SU-DHL-6 (cell line): ENCODE results near the gene ARHGAP33.

Source experiments
- H2AFZ ChIP-seq: fragments of 200-600 bp; sonication (generic); 2 replicates; pipeline ENCODE4 v1.6.1; 2014; ENCODE audit warnings: low read depth, mild to moderate bottlenecking, moderate library complexity, mixed read lengths, antibody characterized with exemption, low read length; ENCODE audit not compliant: severe bottlenecking
- H3F3A ChIP-seq: fragments of 200-600 bp; shearing (Covaris generic); 2 replicates; pipeline ENCODE4 v1.6.0; 2016; ENCODE audit warnings: antibody characterized with exemption, mild to moderate bottlenecking; ENCODE audit not compliant: insufficient read depth
- H3K27ac ChIP-seq: fragments of 200-600 bp; sonication (generic); 2 replicates; pipeline ENCODE4 v1.5.1; 2016; ENCODE audit warnings: low read depth, mild to moderate bottlenecking, low read length, moderate library complexity, mixed read lengths
- H3K27me3 ChIP-seq: fragments of 200-600 bp; sonication (generic), shearing (Covaris generic); 2 replicates; pipeline ENCODE4 v1.6.0; 2014; ENCODE audit warnings: mild to moderate bottlenecking, low read length
- H3K36me3 ChIP-seq: fragments of 200-600 bp; sonication (generic); 2 replicates; pipeline ENCODE4 v1.6.1; 2014; ENCODE audit warnings: mild to moderate bottlenecking, low read length, mixed read lengths
- H3K4me2 ChIP-seq: fragments of 300-600, 200-600 bp; shearing (Covaris generic), sonication (generic); 2 replicates; pipeline ENCODE4 v1.6.0; 2014; ENCODE audit warnings: low read length, low read depth, mild to moderate bottlenecking; ENCODE audit not compliant: poor library complexity, severe bottlenecking
- H3K4me3 ChIP-seq: fragments of 200-600 bp; sonication (generic); 2 replicates; pipeline ENCODE4 v1.5.1; 2014; ENCODE audit warnings: antibody characterized with exemption, low read length, mild to moderate bottlenecking, mixed read lengths; ENCODE audit not compliant: insufficient read depth, poor library complexity, severe bottlenecking
- H3K79me2 ChIP-seq: fragments of 200-600 bp; sonication (generic); 2 replicates; pipeline ENCODE4 v1.6.1; 2014; ENCODE audit warnings: mild to moderate bottlenecking, low read length, moderate library complexity; ENCODE audit not compliant: insufficient read depth
- H3K9ac ChIP-seq: fragments of 200-600 bp; sonication (generic); 2 replicates; pipeline ENCODE4 v1.7.0; 2014; ENCODE audit warnings: mild to moderate bottlenecking, low read length
- H3K9me2 ChIP-seq: fragments of 200-600 bp; sonication (generic); replicated peaks from 2 replicates; pipeline ENCODE4 v1.6.1; 2014; ENCODE audit warnings: low read length; ENCODE audit not compliant: insufficient read depth
- H3K9me3 ChIP-seq: fragments of 200-600 bp; sonication (generic); 2 replicates; pipeline ENCODE4 v1.6.1; 2014; ENCODE audit warnings: low read length, mixed read lengths; ENCODE audit not compliant: insufficient read depth
- H4K20me1 ChIP-seq: fragments of 200-600 bp; sonication (generic); 2 replicates; pipeline ENCODE4 v1.6.1; 2014; ENCODE audit warnings: low read depth, mild to moderate bottlenecking, antibody characterized with exemption, low read length, moderate library complexity, mixed read lengths
- EZH2phosphoT487 ChIP-seq: fragments of 200-600 bp; sonication (generic), shearing (Covaris generic); conservative IDR thresholded peaks from 2 replicates; pipeline ENCODE4 v1.6.1; 2018; ENCODE audit warnings: mild to moderate bottlenecking, antibody characterized with exemption, low read length, moderate library complexity, mixed read lengths
- TF ChIP-seq, protein P1 (sequence below): fragments of 200-600 bp; sonication (generic); IDR thresholded peaks from one replicate; pipeline ENCODE4 v1.5.1; 2017; ENCODE audit warnings: antibody characterized with exemption, mild to moderate bottlenecking, low read length, moderate library complexity; ENCODE audit not compliant: insufficient read depth, poor library complexity, severe bottlenecking

Gene ARHGAP33

DNA sequence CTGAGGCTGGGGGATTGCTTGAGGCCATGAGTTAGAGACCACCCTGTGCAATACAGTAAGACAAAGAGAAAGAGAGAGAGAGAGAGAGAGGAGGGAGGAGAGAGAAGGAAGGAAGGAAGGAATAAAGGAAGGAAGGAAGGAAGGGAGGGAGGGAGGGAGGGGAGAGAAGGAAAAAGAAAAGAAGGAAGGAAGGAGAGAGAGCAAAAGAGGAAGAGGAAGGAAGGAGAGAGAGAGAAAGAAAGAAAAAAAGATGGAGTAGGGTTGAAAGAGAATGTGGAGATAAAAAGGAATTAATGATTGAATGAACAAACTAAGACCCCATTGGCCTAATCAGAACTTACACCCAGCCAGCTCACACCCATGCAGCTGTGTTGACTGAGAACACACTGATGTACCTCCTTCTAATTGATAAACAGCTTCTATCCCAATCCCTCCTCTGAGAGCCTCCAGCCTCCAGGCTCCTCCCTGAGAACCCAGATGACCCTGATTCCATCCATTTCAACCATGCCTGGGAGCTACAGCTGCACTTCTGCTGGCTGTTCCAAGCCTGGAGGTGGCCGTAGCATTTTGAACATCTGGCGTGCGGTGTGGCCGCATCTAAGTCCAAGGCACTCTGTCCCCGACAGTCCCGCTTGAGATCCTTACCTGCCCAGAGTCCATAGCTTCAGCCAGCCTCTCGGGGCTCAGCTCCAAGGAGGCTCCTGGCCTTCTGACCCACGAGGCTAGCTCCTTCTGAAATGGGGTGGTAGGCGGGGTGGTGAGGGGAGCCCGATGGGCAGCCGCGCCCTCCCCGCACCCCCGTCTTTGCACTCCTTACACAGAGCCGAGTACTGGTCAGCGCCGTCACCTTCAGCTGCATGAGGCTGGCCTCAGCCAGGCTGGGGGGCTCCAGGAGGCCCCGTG is 36.2 kb downstream of the ARHGAP33 start:
- no peaks in the 10 kb centered on the region for H3K9me2 ChIP-seq
- no peak for TF ChIP-seq EZH2phosphoT487
- TF ChIP-seq, protein P1, sequence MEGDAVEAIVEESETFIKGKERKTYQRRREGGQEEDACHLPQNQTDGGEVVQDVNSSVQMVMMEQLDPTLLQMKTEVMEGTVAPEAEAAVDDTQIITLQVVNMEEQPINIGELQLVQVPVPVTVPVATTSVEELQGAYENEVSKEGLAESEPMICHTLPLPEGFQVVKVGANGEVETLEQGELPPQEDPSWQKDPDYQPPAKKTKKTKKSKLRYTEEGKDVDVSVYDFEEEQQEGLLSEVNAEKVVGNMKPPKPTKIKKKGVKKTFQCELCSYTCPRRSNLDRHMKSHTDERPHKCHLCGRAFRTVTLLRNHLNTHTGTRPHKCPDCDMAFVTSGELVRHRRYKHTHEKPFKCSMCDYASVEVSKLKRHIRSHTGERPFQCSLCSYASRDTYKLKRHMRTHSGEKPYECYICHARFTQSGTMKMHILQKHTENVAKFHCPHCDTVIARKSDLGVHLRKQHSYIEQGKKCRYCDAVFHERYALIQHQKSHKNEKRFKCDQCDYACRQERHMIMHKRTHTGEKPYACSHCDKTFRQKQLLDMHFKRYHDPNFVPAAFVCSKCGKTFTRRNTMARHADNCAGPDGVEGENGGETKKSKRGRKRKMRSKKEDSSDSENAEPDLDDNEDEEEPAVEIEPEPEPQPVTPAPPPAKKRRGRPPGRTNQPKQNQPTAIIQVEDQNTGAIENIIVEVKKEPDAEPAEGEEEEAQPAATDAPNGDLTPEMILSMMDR, result no peak
- no peak overlapping the region for H3K4me3 ChIP-seq
- no peak overlapping the region for H3K9ac ChIP-seq
- no peaks in the 10 kb centered on the region for H4K20me1 ChIP-seq
- no peaks in the 10 kb centered on the region for H3F3A ChIP-seq
- no peaks in the 10 kb centered on the region for H3K9me3 ChIP-seq
- H3K79me2 ChIP-seq, result no peaks in the 10 kb centered on the region
- no peak overlapping the region for H3K27ac ChIP-seq
- no peak overlapping the region for H3K4me2 ChIP-seq
- H3K27me3 ChIP-seq, result no peaks in the 10 kb centered on the region
- H3K36me3 ChIP-seq, result no peaks in the 10 kb centered on the region
- no peak overlapping the region for H2AFZ ChIP-seq

DNA sequence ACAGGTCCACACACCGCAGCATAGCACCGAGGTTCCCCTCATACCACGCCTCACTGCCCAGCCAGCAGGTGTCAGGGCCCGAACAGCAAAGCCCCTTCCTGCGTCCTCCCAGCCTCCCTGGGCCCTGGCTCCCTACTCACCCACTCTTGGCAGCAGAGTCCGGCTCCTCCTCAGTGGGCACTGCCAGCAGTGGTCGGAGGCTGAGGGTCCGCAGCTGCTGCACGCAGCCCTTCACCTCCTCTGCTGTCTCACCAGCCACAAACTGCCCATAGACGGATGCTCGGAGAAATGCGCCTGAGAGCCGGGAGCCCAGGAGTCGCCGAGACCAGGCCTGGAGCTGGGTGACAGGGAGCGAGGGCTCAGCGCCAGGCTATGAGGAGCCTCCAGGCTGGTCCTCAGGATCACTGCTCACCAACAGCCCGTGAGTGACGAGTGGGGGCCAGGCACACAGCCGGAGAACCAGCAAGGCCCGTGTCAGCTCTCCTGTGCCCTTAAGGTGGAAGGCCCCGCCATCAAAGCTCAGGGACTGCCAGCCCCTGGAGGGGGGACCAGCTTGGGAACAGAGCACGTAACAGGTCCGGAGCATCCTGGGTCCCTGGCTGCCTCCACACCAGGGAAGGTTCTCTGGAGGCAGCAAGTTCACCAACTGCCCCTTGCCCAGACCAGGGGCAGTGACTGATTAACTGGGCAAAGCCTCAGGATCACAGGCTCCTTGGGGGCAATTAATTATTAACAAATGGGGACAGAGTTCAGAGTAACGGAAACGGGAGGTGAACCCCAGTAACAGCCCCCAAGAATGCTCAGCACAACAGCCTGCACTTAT is 37.1 kb downstream of the ARHGAP33 start, which contains the start of gene PRODH2:
Gene PRODH2 (minus strand): TSS at position 626 of the 823 bp plus-strand sequence. CDS start 40 bp downstream, at position 586.
- Histone ChIP-seq H3K9me3 (no peaks in the 10 kb centered on the region), H3K79me2 (no peaks in the 10 kb centered on the region), H3F3A (no peaks in the 10 kb centered on the region), H3K27ac (no peak within 1 kb of the TSS), H3K9me2 (no peaks in the 10 kb centered on the region), H3K9ac (no peak within 1 kb of the TSS), H4K20me1 (no peaks in the 10 kb centered on the region), H3K36me3 (no peaks in the 10 kb centered on the region), H2AFZ (no peak within 1 kb of the TSS), H3K27me3 (no peaks in the 10 kb centered on the region), H3K4me3 (no peak within 1 kb of the TSS), H3K4me2 (no peak within 1 kb of the TSS)
- TF ChIP-seq, protein P1, result no peak
- no peak for TF ChIP-seq EZH2phosphoT487

DNA sequence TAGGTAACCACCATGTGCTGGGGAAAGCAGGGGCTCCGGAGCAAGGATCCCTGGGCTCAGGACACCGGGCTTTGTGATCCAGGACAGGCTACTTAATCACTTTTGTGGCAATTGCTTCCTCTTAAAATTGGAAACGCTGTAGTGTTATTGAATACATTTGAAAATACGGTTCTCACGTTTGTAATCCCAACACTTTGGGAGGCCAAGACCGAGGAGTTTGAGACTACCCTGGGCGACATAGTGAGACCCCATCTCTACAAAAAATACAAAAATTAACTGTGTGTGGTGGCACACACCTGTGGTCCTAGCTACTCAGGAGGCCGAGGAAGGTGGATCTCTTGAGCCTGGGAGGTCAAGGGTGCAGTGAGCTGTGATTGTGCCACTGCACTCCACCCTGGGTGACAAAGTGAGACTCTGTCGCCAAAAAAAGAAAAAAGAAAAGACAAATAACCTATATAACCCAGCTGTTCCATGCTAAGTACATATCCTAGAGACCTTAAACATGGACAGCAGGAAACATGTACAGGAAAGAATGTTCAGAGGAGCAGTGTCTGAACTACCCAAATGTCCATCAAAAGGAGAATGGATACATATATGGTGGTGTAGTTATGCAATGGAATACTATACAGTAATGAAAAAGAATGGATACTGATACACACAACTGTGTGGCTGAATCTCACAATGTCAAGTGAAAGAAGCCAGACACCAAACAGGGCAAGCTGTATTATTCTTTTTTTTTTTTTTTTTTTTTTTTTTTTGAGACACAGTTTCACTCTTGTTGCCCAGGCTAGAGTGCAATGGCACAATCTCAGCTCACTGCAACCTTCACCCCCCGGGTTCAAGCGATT is 37.9 kb downstream of the ARHGAP33 start:
- H3K4me2 ChIP-seq, result no peak overlapping the region
- H3K36me3 ChIP-seq, result no peaks in the 10 kb centered on the region
- TF ChIP-seq EZH2phosphoT487, result no peak
- TF ChIP-seq, protein P1, result no peak
- no peaks in the 10 kb centered on the region for H3K79me2 ChIP-seq
- H4K20me1 ChIP-seq, result no peaks in the 10 kb centered on the region
- H3K4me3 ChIP-seq, result no peak overlapping the region
- H3K9me2 ChIP-seq, result no peaks in the 10 kb centered on the region
- H3K9ac ChIP-seq, result no peak overlapping the region
- no peak overlapping the region for H3K27ac ChIP-seq
- no peaks in the 10 kb centered on the region for H3F3A ChIP-seq
- no peaks in the 10 kb centered on the region for H3K9me3 ChIP-seq
- H2AFZ ChIP-seq, result no peak overlapping the region
- H3K27me3 ChIP-seq, result no peaks in the 10 kb centered on the region
